IMR-90 (cell line): ENCODE data around the gene ANKRD6. TPM values are rescaled to one million over a fixed set of nuclear protein-coding genes. Genes with fewer than 3 reads are reported as not detected.

ENCODE experiments used
- ATAC-seq: fragments of 200-7000 bp; cut with Tn5 transposase; 2 replicates; pipeline ENCODE4 v1.9.1; 2020; ENCODE audit warnings: low read depth, mild to moderate bottlenecking, moderate library complexity
- BruUV-seq: library from RNA; stranded (reverse); fragments of 400-500 nt; replicated peaks from 2 replicates; lab custom pipeline; 2021; lab: Mats Ljungman, UMichigan
- CTCF ChIA-PET: fragments of 300-600 bp; formaldehyde crosslinking; extraction: SDS; loops from one replicate; lab custom pipeline; 2021; ENCODE audit warnings: antibody characterized with exemption; lab: Yijun Ruan, JAX
- POLR2A ChIA-PET: fragments of 300-600 bp; sonication (Branson Sonifier 250); formaldehyde crosslinking; loops from one replicate; lab custom pipeline; 2022; ENCODE audit warnings: antibody characterized with exemption; ENCODE audit not compliant: unreplicated experiment; lab: Charles Lee
- DNase-seq: peaks from one replicate; pipeline ENCODE4 v3.0.0; 2013
- H2AFZ ChIP-seq: replicated peaks from 2 replicates; pipeline ENCODE3; 2013; ENCODE audit warnings: low read length, mild to moderate bottlenecking; ENCODE audit not compliant: poor library complexity
- H2AK5ac ChIP-seq: 2 replicates; pipeline ENCODE4 v1.6.1; 2013; ENCODE audit warnings: low read depth, low read length, inconsistent platforms
- H2AK9ac ChIP-seq: replicated peaks from 2 replicates; pipeline ENCODE3; 2013; ENCODE audit warnings: mild to moderate bottlenecking, low read depth, low read length, moderate library complexity; ENCODE audit not compliant: poor library complexity
- H2BK120ac ChIP-seq: 2 replicates; pipeline ENCODE4 v1.6.1; 2013; ENCODE audit warnings: low read depth, low read length, inconsistent platforms
- H2BK15ac ChIP-seq: 3 replicates; pipeline ENCODE4 v1.6.1; 2013; ENCODE audit warnings: low read depth, low read length, inconsistent platforms
- H2BK20ac ChIP-seq: 2 replicates; pipeline ENCODE4 v1.6.1; 2013; ENCODE audit warnings: low read depth, mild to moderate bottlenecking, inconsistent platforms, low read length, moderate library complexity
- H2BK5ac ChIP-seq: 2 replicates; pipeline ENCODE4 v1.6.1; 2013; ENCODE audit warnings: mild to moderate bottlenecking, low read depth, low read length, inconsistent platforms; ENCODE audit not compliant: poor library complexity, severe bottlenecking
- H3K14ac ChIP-seq: replicated peaks from 2 replicates; pipeline ENCODE4 v1.6.1; 2013; ENCODE audit warnings: low read depth, low read length, inconsistent platforms
- H3K18ac ChIP-seq: 2 replicates; pipeline ENCODE4 v1.6.1; 2013; ENCODE audit warnings: low read depth, low read length, control low read depth
- H3K23ac ChIP-seq: 2 replicates; pipeline ENCODE4 v1.6.1; 2013; ENCODE audit warnings: low read depth, low read length, inconsistent platforms
- H3K27ac ChIP-seq: 2 replicates; pipeline ENCODE4 v1.5.1; 2013; ENCODE audit warnings: mild to moderate bottlenecking, control low read depth, low read length; ENCODE audit not compliant: insufficient read depth
- H3K27me3 ChIP-seq: 2 replicates; pipeline ENCODE4 v1.6.1; 2013; ENCODE audit warnings: low read length; ENCODE audit not compliant: control insufficient read depth, insufficient read depth
- H3K36me3 ChIP-seq: 2 replicates; pipeline ENCODE4 v1.6.1; 2013; ENCODE audit warnings: low read length, mixed read lengths; ENCODE audit not compliant: control insufficient read depth, insufficient read depth
- H3K4ac ChIP-seq: 2 replicates; pipeline ENCODE4 v1.6.1; 2013; ENCODE audit warnings: low read depth, low read length, inconsistent platforms
- H3K4me1 ChIP-seq: 2 replicates; pipeline ENCODE4 v1.6.1; 2013; ENCODE audit warnings: low read length, mixed read lengths; ENCODE audit not compliant: control insufficient read depth, insufficient read depth
- H3K4me2 ChIP-seq: 2 replicates; pipeline ENCODE4 v1.6.1; 2013; ENCODE audit warnings: low read depth, mild to moderate bottlenecking, control low read depth, low read length, moderate library complexity
- H3K4me3 ChIP-seq: 2 replicates; pipeline ENCODE4 v1.5.1; 2013; ENCODE audit warnings: low read depth, mild to moderate bottlenecking, control low read depth, low read length, moderate library complexity; ENCODE audit not compliant: insufficient read depth
- H3K56ac ChIP-seq: 2 replicates; pipeline ENCODE4 v1.6.1; 2013; ENCODE audit warnings: low read length, inconsistent platforms; ENCODE audit not compliant: insufficient read depth; ENCODE audit errors: extremely low read depth
- H3K79me1 ChIP-seq, 2 experiments: 2 replicates each; pipeline ENCODE4 v1.6.1; 2013; ENCODE audit warnings: low read length in 2 of 2, inconsistent platforms in 1 of 2, low read depth in 1 of 2
- H3K9ac ChIP-seq: 2 replicates; pipeline ENCODE4 v1.6.1; 2013; ENCODE audit warnings: low read depth, low read length, control low read depth
- H3K9me1 ChIP-seq: 2 replicates; pipeline ENCODE4 v1.6.1; 2013; ENCODE audit warnings: low read length, inconsistent platforms; ENCODE audit not compliant: insufficient read depth
- H3K9me3 ChIP-seq: 2 replicates; pipeline ENCODE4 v1.6.1; 2013; ENCODE audit warnings: low read length; ENCODE audit not compliant: control insufficient read depth, insufficient read depth
- H4K20me1 ChIP-seq: 2 replicates; pipeline ENCODE4 v1.6.1; 2013; ENCODE audit warnings: low read length, inconsistent platforms; ENCODE audit not compliant: insufficient read depth
- H4K5ac ChIP-seq: 2 replicates; pipeline ENCODE4 v1.6.1; 2013; ENCODE audit warnings: mild to moderate bottlenecking, low read depth, low read length, control low read depth
- H4K8ac ChIP-seq, 2 experiments: 2 replicates each; pipeline ENCODE4 v1.6.1; 2013; ENCODE audit warnings: low read depth in 2 of 2, low read length in 2 of 2, control low read depth in 1 of 2, inconsistent platforms in 1 of 2
- H4K91ac ChIP-seq: 2 replicates; pipeline ENCODE4 v1.6.1; 2013; ENCODE audit warnings: low read depth, low read length, inconsistent platforms; ENCODE audit not compliant: insufficient read depth
- BHLHE40 ChIP-seq: fragments of 150-350 bp; IDR thresholded peaks from 2 replicates; pipeline ENCODE4 v1.6.1; 2016; ENCODE audit warnings: mild to moderate bottlenecking, low read depth, low read length
- CEBPB ChIP-seq: IDR thresholded peaks from 2 replicates; pipeline ENCODE4 v1.6.1; 2012; ENCODE audit warnings: low read depth, low read length, improper control_type of control experiment
- CHD1 ChIP-seq: IDR thresholded peaks from 2 replicates; pipeline ENCODE4 v1.6.1; 2012; ENCODE audit warnings: low read depth, low read length, improper control_type of control experiment
- FOS ChIP-seq: fragments of 150-350 bp; IDR thresholded peaks from 2 replicates; pipeline ENCODE4 v1.6.1; 2016; ENCODE audit warnings: low read depth, low read length
- MAFK ChIP-seq: IDR thresholded peaks from 2 replicates; pipeline ENCODE4 v1.6.1; 2012; ENCODE audit warnings: low read depth, low read length, improper control_type of control experiment
- MAZ ChIP-seq: IDR thresholded peaks from 2 replicates; pipeline ENCODE4 v1.6.1; 2012; ENCODE audit warnings: low read depth, mild to moderate bottlenecking, low read length, improper control_type of control experiment, moderate library complexity, borderline replicate concordance
- MXI1 ChIP-seq: IDR thresholded peaks from 2 replicates; pipeline ENCODE4 v1.6.1; 2012; ENCODE audit warnings: low read depth, mild to moderate bottlenecking, low read length, moderate library complexity, borderline replicate concordance
- NFE2L2 ChIP-seq: fragments of 150-350 bp; IDR thresholded peaks from 2 replicates; pipeline ENCODE4 v1.6.1; 2016; ENCODE audit warnings: low read depth, mild to moderate bottlenecking, low read length
- POLR2A ChIP-seq: IDR thresholded peaks from 2 replicates; pipeline ENCODE4 v1.6.1; 2012; ENCODE audit warnings: mild to moderate bottlenecking, low read depth, low read length
- RAD21 ChIP-seq: IDR thresholded peaks from 2 replicates; pipeline ENCODE4 v1.6.1; 2012; ENCODE audit warnings: low read length, improper control_type of control experiment
- RCOR1 ChIP-seq: IDR thresholded peaks from 2 replicates; pipeline ENCODE4 v1.6.1; 2012; ENCODE audit warnings: mild to moderate bottlenecking, low read length, improper control_type of control experiment; ENCODE audit not compliant: insufficient replicate concordance
- RFX5 ChIP-seq: IDR thresholded peaks from 2 replicates; pipeline ENCODE4 v1.8.0; 2012; ENCODE audit warnings: low read depth, mild to moderate bottlenecking, low read length, moderate library complexity
- SMC3 ChIP-seq: fragments of 150-350 bp; IDR thresholded peaks from 2 replicates; pipeline ENCODE4 v1.6.1; 2016; ENCODE audit warnings: low read depth, mild to moderate bottlenecking, antibody characterized with exemption, low read length, moderate library complexity
- WGBS, 2 experiments: methylation state at CpG; one replicate each; pipeline versions ENCODE4 v1.1.5 to v1.1.7; 2013; ENCODE audit warnings: missing lambda C conversion rate in 2 of 2; ENCODE audit not compliant: insufficient read length in 1 of 2; ENCODE audit errors: extremely low coverage in 2 of 2; 5-methylcytosine and 5-hydroxymethylcytosine counted together
- dilution Hi-C: fragments of 300-500 bp; cut with HindIII; formaldehyde crosslinking; loops from one replicate; pipeline ENCODE4 v1.14.3; 2018; ENCODE audit warnings: low sequenced_read_pairs; ENCODE audit not compliant: unreplicated experiment
- in situ Hi-C: fragments of 300-500 bp; cut with MboI; formaldehyde crosslinking; loops from 3 replicates; pipeline ENCODE4 v1.14.3; 2019; ENCODE audit warnings: low sequenced_read_pairs, inconsistent platforms, mixed read lengths
- intact Hi-C: fragments of 100-400 bp; cut with micrococcal nuclease; formaldehyde crosslinking; loops from 2 replicates; pipeline ENCODE4 v1.10.0; 2022
- polyA plus RNA-seq, 3 experiments: library from polyadenylated mRNA; depleted of rRNA; stranded (reverse); fragments of >200 nt; gene quantifications; 2 replicates each; pipeline ENCODE4 v1.2.3, GENCODE V29; 2012; ENCODE audit warnings: low replicate concordance in 1 of 3
- total RNA-seq: library from RNA; depleted of rRNA; stranded (reverse); fragments of >200 nt; gene quantifications from 2 replicates; pipeline ENCODE4 v1.2.3, GENCODE V29; 2012
- TF ChIP-seq, protein P1 (sequence below): fragments of 150-350 bp; IDR thresholded peaks from 2 replicates; pipeline ENCODE4 v1.6.1; 2017; ENCODE audit warnings: mild to moderate bottlenecking, antibody characterized with exemption, low read length, low read depth
- TF ChIP-seq, protein P2 (sequence below): fragments of 150-350 bp; IDR thresholded peaks from 2 replicates; pipeline ENCODE4 v1.6.1; 2016; ENCODE audit warnings: low read depth, mild to moderate bottlenecking, low read length, moderate library complexity, borderline replicate concordance
- TF ChIP-seq, protein P3 (sequence below): conservative IDR thresholded peaks from 2 replicates; pipeline ENCODE4 v1.5.1; 2012; ENCODE audit warnings: mild to moderate bottlenecking, low read depth, low read length, improper control_type of control experiment

Gene ANKRD6
- total and polyA plus RNA-seq, 2 of the 4 experiments (the other 2 are of a cell fraction) = 0.12 to 0.18 TPM

DNA sequence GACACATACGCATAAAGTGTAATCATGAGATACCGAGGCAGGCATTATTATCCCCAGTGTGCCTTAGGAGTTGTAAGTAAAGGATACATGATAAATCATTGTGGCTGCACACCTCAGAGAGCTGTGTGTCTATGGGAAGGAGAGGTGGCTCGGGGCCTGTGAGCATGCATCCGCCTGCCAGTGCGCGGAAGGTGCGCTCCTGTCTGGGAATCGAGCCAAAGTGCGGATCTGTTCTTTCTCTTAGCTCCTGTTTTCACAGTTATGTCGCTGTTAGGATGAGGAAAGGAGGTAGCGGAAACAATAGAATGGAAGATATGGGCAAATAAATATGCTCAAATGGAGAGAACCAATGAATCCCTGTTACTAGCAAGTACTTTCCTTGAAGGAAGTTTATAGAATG, 98.0 kb downstream of the ANKRD6 start:
- Histone ChIP-seq H2BK120ac (no peak overlapping the region), H4K91ac (no peak overlapping the region), H3K56ac (no peak overlapping the region), H3K79me1 (no peaks in the 10 kb centered on the region), H4K20me1 (no peaks in the 10 kb centered on the region), H2AK5ac (no peak overlapping the region), H2BK15ac (no peak overlapping the region), H3K9me1 (no peaks in the 10 kb centered on the region), H2AFZ (no peak overlapping the region), H3K4ac (no peak overlapping the region), H4K5ac (no peak overlapping the region), H3K9me3 (no peaks in the 10 kb centered on the region), H3K18ac (no peak overlapping the region), H3K4me2 (no peak overlapping the region), H4K8ac (no peak overlapping the region), H3K9ac (no peak overlapping the region), H3K23ac (no peak overlapping the region), H3K27ac (no peak overlapping the region), H3K27me3 (no peaks in the 10 kb centered on the region), H3K4me1 (no peaks in the 10 kb centered on the region), H3K14ac (no peak overlapping the region), H2AK9ac (no peak overlapping the region), H2BK5ac (no peak overlapping the region), H3K36me3 (no peaks in the 10 kb centered on the region), H3K4me3 (no peak overlapping the region), H2BK20ac (no peak overlapping the region)
- WGBS, 2 experiments = no CpG with 5 or more reads among the region's 11 CpGs
- BruUV-seq = no TSS peak
- CTCF ChIA-PET = no interaction called here
- ATAC-seq (no peak), DNase-seq (no peak)
- in situ Hi-C loops = no loop called here
- POLR2A ChIA-PET = no interaction called here
- no peak for TF ChIP-seq NFE2L2
- no peak for TF ChIP-seq BHLHE40
- TF ChIP-seq RAD21 = no peak
- TF ChIP-seq CEBPB = no peak
- TF ChIP-seq MXI1 = no peak
- TF ChIP-seq RFX5 = no peak
- TF ChIP-seq, protein P1, sequence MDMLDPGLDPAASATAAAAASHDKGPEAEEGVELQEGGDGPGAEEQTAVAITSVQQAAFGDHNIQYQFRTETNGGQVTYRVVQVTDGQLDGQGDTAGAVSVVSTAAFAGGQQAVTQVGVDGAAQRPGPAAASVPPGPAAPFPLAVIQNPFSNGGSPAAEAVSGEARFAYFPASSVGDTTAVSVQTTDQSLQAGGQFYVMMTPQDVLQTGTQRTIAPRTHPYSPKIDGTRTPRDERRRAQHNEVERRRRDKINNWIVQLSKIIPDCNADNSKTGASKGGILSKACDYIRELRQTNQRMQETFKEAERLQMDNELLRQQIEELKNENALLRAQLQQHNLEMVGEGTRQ = no peak
- TF ChIP-seq FOS = no peak
- TF ChIP-seq SMC3 = no peak
- no peak for TF ChIP-seq RCOR1
- no peak for TF ChIP-seq MAZ
- TF ChIP-seq, protein P2, sequence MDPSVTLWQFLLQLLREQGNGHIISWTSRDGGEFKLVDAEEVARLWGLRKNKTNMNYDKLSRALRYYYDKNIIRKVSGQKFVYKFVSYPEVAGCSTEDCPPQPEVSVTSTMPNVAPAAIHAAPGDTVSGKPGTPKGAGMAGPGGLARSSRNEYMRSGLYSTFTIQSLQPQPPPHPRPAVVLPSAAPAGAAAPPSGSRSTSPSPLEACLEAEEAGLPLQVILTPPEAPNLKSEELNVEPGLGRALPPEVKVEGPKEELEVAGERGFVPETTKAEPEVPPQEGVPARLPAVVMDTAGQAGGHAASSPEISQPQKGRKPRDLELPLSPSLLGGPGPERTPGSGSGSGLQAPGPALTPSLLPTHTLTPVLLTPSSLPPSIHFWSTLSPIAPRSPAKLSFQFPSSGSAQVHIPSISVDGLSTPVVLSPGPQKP = no peak
- no peak for TF ChIP-seq CHD1
- no peak for TF ChIP-seq MAFK
- no peak for TF ChIP-seq POLR2A
- TF ChIP-seq, protein P3, sequence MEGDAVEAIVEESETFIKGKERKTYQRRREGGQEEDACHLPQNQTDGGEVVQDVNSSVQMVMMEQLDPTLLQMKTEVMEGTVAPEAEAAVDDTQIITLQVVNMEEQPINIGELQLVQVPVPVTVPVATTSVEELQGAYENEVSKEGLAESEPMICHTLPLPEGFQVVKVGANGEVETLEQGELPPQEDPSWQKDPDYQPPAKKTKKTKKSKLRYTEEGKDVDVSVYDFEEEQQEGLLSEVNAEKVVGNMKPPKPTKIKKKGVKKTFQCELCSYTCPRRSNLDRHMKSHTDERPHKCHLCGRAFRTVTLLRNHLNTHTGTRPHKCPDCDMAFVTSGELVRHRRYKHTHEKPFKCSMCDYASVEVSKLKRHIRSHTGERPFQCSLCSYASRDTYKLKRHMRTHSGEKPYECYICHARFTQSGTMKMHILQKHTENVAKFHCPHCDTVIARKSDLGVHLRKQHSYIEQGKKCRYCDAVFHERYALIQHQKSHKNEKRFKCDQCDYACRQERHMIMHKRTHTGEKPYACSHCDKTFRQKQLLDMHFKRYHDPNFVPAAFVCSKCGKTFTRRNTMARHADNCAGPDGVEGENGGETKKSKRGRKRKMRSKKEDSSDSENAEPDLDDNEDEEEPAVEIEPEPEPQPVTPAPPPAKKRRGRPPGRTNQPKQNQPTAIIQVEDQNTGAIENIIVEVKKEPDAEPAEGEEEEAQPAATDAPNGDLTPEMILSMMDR = no peak
- dilution Hi-C loops = no loop called here
- intact Hi-C loops = no loop called here
